Spleen (tissue), 11 donors: ENCODE results near the gene VASN. TPM values are rescaled to one million over a fixed set of nuclear protein-coding genes. Genes with fewer than 3 reads are reported as not detected.
A peak's percentile ranks its signal among the peaks of the same experiment; 100 is the strongest.

Experiments used
- DNase-seq: peaks from one replicate; pipeline ENCODE4 v3.0.0-alpha.2; 2020
- H3K27ac ChIP-seq, 8 donors: fragments of 200-600 bp; sonication (generic) in 7 of 8; 1 replicate in 4 of 8; 2 replicates in 4 of 8; pipeline versions ENCODE4 v1.5.0 to v1.8.0; 2016 to 2021; ENCODE audit warnings: inconsistent platforms in 4 of 8, mild to moderate bottlenecking in 4 of 8, moderate library complexity in 1 of 8
- H3K27me3 ChIP-seq, 7 donors: fragments of 200-600 bp; sonication (generic) in 6 of 7; replicated peaks in 1 of 7; 1 replicate in 4 of 7; 2 replicates in 3 of 7; pipeline versions ENCODE4 v1.5.0 to v1.8.0; 2016 to 2021; ENCODE audit warnings: inconsistent platforms in 3 of 7, mild to moderate bottlenecking in 1 of 7
- H3K36me3 ChIP-seq, 6 donors: fragments of 200-600 bp; sonication (generic) in 5 of 6; 1 replicate in 4 of 6; 2 replicates in 2 of 6; pipeline versions ENCODE4 v1.5.0 to v1.8.0; 2016 to 2021; ENCODE audit warnings: inconsistent platforms in 2 of 6
- H3K4me1 ChIP-seq, 6 donors: fragments of 200-600 bp; sonication (generic) in 5 of 6; 1 replicate in 3 of 6; 2 replicates in 3 of 6; pipeline versions ENCODE4 v1.5.0 to v1.8.0; 2016 to 2021; ENCODE audit warnings: inconsistent platforms in 3 of 6
- H3K4me3 ChIP-seq, 8 donors: fragments of 200-600 bp; sonication (generic) in 7 of 8; 1 replicate in 4 of 8; 2 replicates in 4 of 8; pipeline versions ENCODE4 v1.5.0 to v1.8.0; 2016 to 2021; ENCODE audit warnings: inconsistent platforms in 4 of 8, mild to moderate bottlenecking in 4 of 8, moderate library complexity in 2 of 8
- H3K9me3 ChIP-seq, 8 donors: fragments of 200-600 bp; sonication (generic) in 7 of 8; 1 replicate in 4 of 8; 2 replicates in 4 of 8; pipeline versions ENCODE4 v1.5.0 to v1.8.0; 2016 to 2021; ENCODE audit warnings: inconsistent platforms in 4 of 8
- POLR2A ChIP-seq, 3 donors: fragments of 450-650 bp; IDR thresholded peaks; one replicate each; pipeline ENCODE4 v1.5.1; 2017; ENCODE audit warnings: antibody characterized with exemption in 3 of 3, mild to moderate bottlenecking in 1 of 3
- POLR2AphosphoS5 ChIP-seq, 3 donors: sonication (generic); formaldehyde crosslinking; IDR thresholded peaks; one replicate each; pipeline ENCODE4 v1.5.1; 2017; ENCODE audit warnings: antibody characterized with exemption in 3 of 3
- WGBS, 5 donors: extraction: QIAGEN DNeasy Blood & Tissue Kit in 3 of 5; methylation state at CpG; one replicate each; pipeline versions ENCODE4 v1.1.5 to v1.1.7; 2013 to 2018; 5-methylcytosine and 5-hydroxymethylcytosine counted together
- intact Hi-C: fragments of 100-400 bp; cut with DNase I; formaldehyde crosslinking; loops from one replicate; pipeline ENCODE4 v1.15.0; 2023; ENCODE audit warnings: low total_unique reads
- polyA plus RNA-seq, 3 donors: library from polyadenylated mRNA; stranded (reverse); fragments of 200-250 nt; gene quantifications; one replicate each; pipeline ENCODE4 v1.2.1, GENCODE V29; 2013
- total RNA-seq, 7 donors: library from RNA; depleted of rRNA in 3 of 7; stranded (reverse); fragments of >200 nt in 3 of 7; fragmentation: NEBNext Ultra II Directional in 4 of 7; extraction: Animal tissue kit (Norgen Biotek cat#: 25700) in 4 of 7; gene quantifications; one replicate each; pipeline versions ENCODE4 v1.1.0 to v1.2.1, GENCODE V29; 2016 to 2021
- TF ChIP-seq, protein P1 (sequence below), 11 experiments: fragments of 200-600 bp in 7 of 11; fragments of 450-650 bp in 4 of 11; sonication (generic) in 4 of 11; IDR thresholded peaks in 8 of 11; conservative IDR thresholded peaks in 3 of 11; 1 replicate in 7 of 11; 2 replicates in 4 of 11; pipeline versions ENCODE4 v1.4.0 to v1.8.0; 2016 to 2021; ENCODE audit warnings: antibody characterized with exemption in 11 of 11, inconsistent platforms in 4 of 11, mild to moderate bottlenecking in 1 of 11
- donor health status: healthy with polysubstance abuse.
- donor health status: DM: no; HTN: no; CAD: no; lungs with moderate emphysema.
- donor health status: DM: no; HTN: no; CAD: no.
- donor health status: Bipolar disorder and iron deficiency.
- donor health status: healthy.
- donor health status: DM: no; HTN: no; CAD: no.
- donor health status: DM: yes; HTN: yes; CAD: no.

Gene VASN
- total and polyA plus RNA-seq, 10 donors: 2.0 to 24.9 (median 11.2) TPM

DNA sequence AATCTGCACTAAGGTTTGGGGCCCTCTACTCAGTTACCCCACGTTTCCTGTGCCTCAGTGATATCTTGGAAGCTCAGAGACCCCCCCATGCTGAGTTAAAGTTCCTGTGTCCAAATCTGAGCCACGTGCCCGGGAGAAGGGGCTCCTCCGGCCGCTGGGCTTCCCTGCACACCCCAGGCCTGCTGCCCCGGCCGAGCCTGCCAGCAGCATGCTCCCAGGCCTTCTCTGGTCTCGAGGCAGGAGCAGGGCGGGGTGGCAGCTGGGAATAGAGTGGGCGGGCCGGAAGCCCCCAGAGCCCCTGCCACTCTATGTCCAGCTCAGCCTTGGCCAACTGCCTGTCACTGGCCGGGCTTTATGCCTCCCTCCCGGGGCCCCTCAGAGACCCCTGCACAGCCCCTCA is 5.6 kb upstream of the VASN start:
- no peaks in the 10 kb centered on the region for H3K27me3 ChIP-seq
- DNase-seq: peak; percentile 63
- H3K4me3 ChIP-seq: no peak overlapping the region
- H3K9me3 ChIP-seq: no peaks in the 10 kb centered on the region
- peak overlapping the region in 1 of 8 donors; percentile 28 for H3K27ac ChIP-seq
- peaks cover 0 to 88% (median 51%) of the 10 kb centered on the region in 6 donors for H3K36me3 ChIP-seq
- intact Hi-C loops: no loop called here
- TF ChIP-seq POLR2A (IDR thresholded peaks at IDR 0.05) (no peak), POLR2AphosphoS5 (IDR thresholded peaks at IDR 0.05) (no peak)
- TF ChIP-seq, protein P1, sequence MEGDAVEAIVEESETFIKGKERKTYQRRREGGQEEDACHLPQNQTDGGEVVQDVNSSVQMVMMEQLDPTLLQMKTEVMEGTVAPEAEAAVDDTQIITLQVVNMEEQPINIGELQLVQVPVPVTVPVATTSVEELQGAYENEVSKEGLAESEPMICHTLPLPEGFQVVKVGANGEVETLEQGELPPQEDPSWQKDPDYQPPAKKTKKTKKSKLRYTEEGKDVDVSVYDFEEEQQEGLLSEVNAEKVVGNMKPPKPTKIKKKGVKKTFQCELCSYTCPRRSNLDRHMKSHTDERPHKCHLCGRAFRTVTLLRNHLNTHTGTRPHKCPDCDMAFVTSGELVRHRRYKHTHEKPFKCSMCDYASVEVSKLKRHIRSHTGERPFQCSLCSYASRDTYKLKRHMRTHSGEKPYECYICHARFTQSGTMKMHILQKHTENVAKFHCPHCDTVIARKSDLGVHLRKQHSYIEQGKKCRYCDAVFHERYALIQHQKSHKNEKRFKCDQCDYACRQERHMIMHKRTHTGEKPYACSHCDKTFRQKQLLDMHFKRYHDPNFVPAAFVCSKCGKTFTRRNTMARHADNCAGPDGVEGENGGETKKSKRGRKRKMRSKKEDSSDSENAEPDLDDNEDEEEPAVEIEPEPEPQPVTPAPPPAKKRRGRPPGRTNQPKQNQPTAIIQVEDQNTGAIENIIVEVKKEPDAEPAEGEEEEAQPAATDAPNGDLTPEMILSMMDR (IDR thresholded peaks at IDR 0.05 in 8 of 11, conservative IDR thresholded peaks at IDR 0.05 in 3 of 11): no peak
- 90 to 97% (median 96%) methylated on average over 2 to 13 of the region's 13 CpGs for WGBS, 5 donors
- peaks cover 11 to 65% (median 37%) of the 10 kb centered on the region in 6 donors for H3K4me1 ChIP-seq

DNA sequence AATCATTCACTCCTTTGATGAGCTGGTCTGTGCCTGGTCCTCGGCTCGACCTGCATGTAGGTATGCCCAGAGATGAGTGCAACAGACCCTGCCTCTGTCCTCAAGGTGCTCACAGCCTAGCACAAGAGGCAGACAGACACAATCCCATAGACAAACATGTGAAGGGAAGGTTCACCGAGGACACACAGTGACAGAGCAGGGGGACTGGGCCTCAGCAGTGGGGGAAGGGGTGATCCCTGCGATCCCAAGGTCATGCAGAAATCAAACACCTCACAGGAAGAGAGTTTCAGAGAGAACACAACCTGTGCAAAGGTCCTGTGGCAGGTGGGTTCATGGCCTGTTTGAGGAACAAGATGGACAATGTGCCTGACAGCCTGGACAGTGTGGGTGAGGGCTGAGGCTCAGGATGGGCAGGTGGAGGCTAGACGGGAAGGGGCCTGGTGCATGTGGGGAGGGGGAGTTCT is 4.2 kb upstream of the VASN start:
- peak; percentile 36 for DNase-seq
- intact Hi-C loops: no loop called here
- Histone ChIP-seq H3K36me3 (peaks cover 0 to 74% (median 37%) of the 10 kb centered on the region in 6 donors), H3K27ac (peak overlapping the region in 1 of 8 donors; percentile 6), H3K9me3 (no peaks in the 10 kb centered on the region), H3K4me3 (no peak overlapping the region), H3K27me3 (no peaks in the 10 kb centered on the region), H3K4me1 (peaks cover 19 to 78% (median 50%) of the 10 kb centered on the region in 6 donors)
- TF ChIP-seq POLR2AphosphoS5 (IDR thresholded peaks at IDR 0.05) (no peak), POLR2A (IDR thresholded peaks at IDR 0.05) (no peak)
- TF ChIP-seq, protein P1 (IDR thresholded peaks at IDR 0.05 in 8 of 11, conservative IDR thresholded peaks at IDR 0.05 in 3 of 11): no peak
- 92 to 98% (median 95%) methylated on average over 5 of the region's 5 CpGs for WGBS, 5 donors

DNA sequence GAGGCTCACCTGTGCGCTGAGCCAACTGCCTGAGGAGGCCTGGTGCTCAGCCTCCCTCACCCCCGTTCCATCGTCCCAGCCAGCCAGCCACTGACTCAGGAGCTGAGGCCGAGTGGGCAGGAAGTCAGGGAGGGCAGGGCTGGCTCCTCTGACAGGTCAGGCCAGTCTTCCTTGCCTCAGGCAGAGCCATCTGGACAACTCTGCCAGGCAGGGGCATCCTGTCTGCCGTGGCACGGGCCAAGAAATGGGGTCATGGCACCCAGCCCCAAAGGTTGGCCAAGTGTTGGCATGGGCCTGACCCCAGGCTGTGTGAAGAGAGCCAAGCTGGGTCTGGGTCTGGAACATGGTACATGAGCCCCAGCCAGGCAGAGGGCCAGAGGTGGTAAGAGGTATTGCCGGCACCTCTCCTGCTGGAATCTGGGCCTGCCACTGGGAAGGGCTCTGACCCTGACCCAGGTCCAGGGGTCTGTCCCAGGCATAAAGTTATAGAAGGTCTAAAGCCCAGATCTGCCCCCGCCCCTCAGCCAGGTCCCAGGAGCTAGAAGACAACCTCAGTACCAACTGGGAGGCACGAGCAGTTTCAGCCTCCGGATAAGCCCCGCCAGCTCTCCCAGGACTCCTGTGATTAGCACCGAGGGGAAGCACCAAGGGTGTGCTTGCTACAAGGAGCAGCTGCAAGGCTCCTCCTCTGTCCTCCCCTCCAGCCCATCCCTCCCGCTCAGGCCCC is 2.5 kb upstream of the VASN start:
- 73 to 86% (median 80%) methylated on average over 10 to 13 of the region's 13 CpGs for WGBS, 5 donors
- intact Hi-C loops: no loop called here
- Histone ChIP-seq H3K36me3 (peaks cover 0 to 62% (median 20%) of the 10 kb centered on the region in 6 donors), H3K9me3 (no peaks in the 10 kb centered on the region), H3K4me1 (peaks cover 26 to 91% (median 63%) of the 10 kb centered on the region in 6 donors), H3K27ac (peak overlapping the region in 7 of 8 donors; percentile 45 to 86 (median 83)), H3K27me3 (no peaks in the 10 kb centered on the region), H3K4me3 (no peak overlapping the region)
- DNase-seq: peak; percentile 73
- peak in 1 of 3 donors; percentile 64 for TF ChIP-seq POLR2AphosphoS5 (IDR thresholded peaks at IDR 0.05)
- TF ChIP-seq, protein P1 (IDR thresholded peaks at IDR 0.05 in 8 of 11, conservative IDR thresholded peaks at IDR 0.05 in 3 of 11): no peak

DNA sequence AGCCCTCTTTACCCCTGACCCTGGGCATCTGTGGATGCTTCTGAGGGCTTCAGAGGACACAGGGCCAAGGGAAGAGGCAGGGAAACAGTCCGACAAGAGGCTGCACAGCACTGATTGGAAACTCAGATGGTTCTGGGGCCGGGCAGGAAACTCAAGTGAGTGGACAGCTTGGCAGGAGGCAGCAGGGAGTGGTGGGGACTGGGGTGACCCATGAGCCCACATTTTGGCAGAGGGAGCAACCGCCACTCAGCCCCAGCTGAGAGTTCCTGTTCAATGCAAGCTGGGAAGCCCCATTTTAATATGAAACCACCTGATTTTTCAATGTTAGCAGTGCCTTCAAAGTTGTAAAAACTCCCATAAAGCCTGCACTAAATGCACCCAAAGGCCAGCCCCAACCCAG is 1.5 kb upstream of the VASN start:
- H3K27ac ChIP-seq: peak overlapping the region; percentile 46 to 86 (median 82)
- H3K27me3 ChIP-seq: no peaks in the 10 kb centered on the region
- WGBS, 5 donors: 47 to 87% (median 80%) methylated on average over 3 of the region's 3 CpGs
- peaks cover 29 to 91% (median 59%) of the 10 kb centered on the region in 6 donors for H3K4me1 ChIP-seq
- no peaks in the 10 kb centered on the region for H3K9me3 ChIP-seq
- intact Hi-C loops: no loop called here
- H3K36me3 ChIP-seq: peaks cover 0 to 62% (median 10%) of the 10 kb centered on the region in 6 donors
- TF ChIP-seq POLR2A (IDR thresholded peaks at IDR 0.05): no peak
- TF ChIP-seq POLR2AphosphoS5 (IDR thresholded peaks at IDR 0.05): no peak
- TF ChIP-seq, protein P1 (IDR thresholded peaks at IDR 0.05 in 8 of 11, conservative IDR thresholded peaks at IDR 0.05 in 3 of 11): no peak
- H3K4me3 ChIP-seq: no peak overlapping the region
- peak; percentile 50 for DNase-seq
